ENCODE measurements around the gene CNGA1.

- TF ChIP-seq CTCF (IDR thresholded peaks at IDR 0.05) = no peak
- TF ChIP-seq POLR2A (IDR thresholded peaks at IDR 0.05) = no peak
These were observed 10.7 kb downstream of the CNGA1 start for GRCh38 chr4:48005781-48006180.

Measured in uterus (tissue), 2 donors.